Left kidney (tissue), 2 donors: ENCODE data around the gene GLIS1. TPM values are rescaled to one million over a fixed set of nuclear protein-coding genes. Genes with fewer than 3 reads are reported as not detected.

Source experiments
- DNase-seq: peaks from one replicate; pipeline ENCODE4 v3.0.0-alpha.2; 2013
- polyA plus RNA-seq: library from polyadenylated mRNA; unstranded; fragments of 120-200 nt; gene quantifications from one replicate; pipeline ENCODE4 v1.2.1, GENCODE V29; 2013; ENCODE audit not compliant: insufficient read length

The GLIS1 gene
- polyA plus RNA-seq, 1 donor: 2.5 TPM

GRCh38 chr1:53508991-53509666, 229.8 kb downstream of the GLIS1 start:
- no peak for DNase-seq

- DNase-seq: no peak
Observed at GRCh38 chr1:53508056-53508990, 230.6 kb downstream of the GLIS1 start.

GRCh38 chr1:53507116-53507820, 231.7 kb downstream of the GLIS1 start:
- no peak for DNase-seq

GRCh38 chr1:53506355-53507050, 232.5 kb downstream of the GLIS1 start:
- no peak for DNase-seq

- no peak for DNase-seq
Observed at GRCh38 chr1:53505891-53506290, 233.1 kb downstream of the GLIS1 start.

- no peak for DNase-seq
Observed at GRCh38 chr1:53505401-53505800, 233.6 kb downstream of the GLIS1 start.

GRCh38 chr1:53504901-53505300, 234.1 kb downstream of the GLIS1 start:
- no peak for DNase-seq

GRCh38 chr1:53503433-53504217, 235.3 kb downstream of the GLIS1 start:
- no peak for DNase-seq

- no peak for DNase-seq
Observed at GRCh38 chr1:53502641-53503432, 236.1 kb downstream of the GLIS1 start.

- DNase-seq: no peak
Observed at GRCh38 chr1:53501065-53502005, 237.6 kb downstream of the GLIS1 start.

GRCh38 chr1:53500204-53501064, 238.5 kb downstream of the GLIS1 start:
- no peak for DNase-seq

- no peak for DNase-seq
Observed at GRCh38 chr1:53499257-53500203, 239.4 kb downstream of the GLIS1 start.

- no peak for DNase-seq
Observed at GRCh38 chr1:53498555-53499131, 240.3 kb downstream of the GLIS1 start.

GRCh38 chr1:53495633-53496345, 243.2 kb downstream of the GLIS1 start:
- no peak for DNase-seq

GRCh38 chr1:53490351-53490750, 248.6 kb downstream of the GLIS1 start:
- DNase-seq: no peak
